GM10266 (cell line): ENCODE measurements around the gene ACOXL.

Source experiments
- DNase-seq: peaks from one replicate; pipeline ENCODE4 v3.0.0; 2012; ENCODE audit errors: extremely low spot score
- CTCF ChIP-seq: IDR thresholded peaks from 2 replicates; pipeline ENCODE4 v1.5.1; 2012; ENCODE audit warnings: mild to moderate bottlenecking, low read depth; ENCODE audit not compliant: control insufficient read depth, insufficient read depth; ENCODE audit errors: missing control alignments

ACOXL gene

DNA sequence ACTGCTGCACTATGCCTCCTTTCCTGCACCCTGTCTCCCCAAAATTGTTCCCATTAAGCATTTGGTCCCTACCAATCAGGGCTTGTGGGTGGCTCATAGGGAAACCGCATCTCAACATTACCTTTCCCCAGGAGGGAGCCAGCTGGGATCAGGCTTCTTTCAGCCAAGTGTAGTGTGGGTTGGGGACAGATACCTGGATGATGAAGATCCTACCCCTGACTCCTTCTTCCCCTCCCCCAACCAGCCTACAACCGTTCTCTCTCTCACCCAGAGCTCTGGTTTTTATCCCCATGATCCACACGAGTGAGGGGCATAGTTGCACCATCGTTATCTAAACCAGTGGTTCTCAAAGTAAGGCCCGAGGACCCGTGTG lies 40.0 kb downstream of the ACOXL start:
- DNase-seq = no peak
- TF ChIP-seq CTCF = no peak

GRCh38 chr2:110773401-110773921 lies 41.1 kb downstream of the ACOXL start:
- no peak for TF ChIP-seq CTCF
- no peak for DNase-seq

- TF ChIP-seq CTCF = no peak
- DNase-seq = no peak
Measured at GRCh38 chr2:110774701-110775100, 42.3 kb downstream of the ACOXL start.

DNA sequence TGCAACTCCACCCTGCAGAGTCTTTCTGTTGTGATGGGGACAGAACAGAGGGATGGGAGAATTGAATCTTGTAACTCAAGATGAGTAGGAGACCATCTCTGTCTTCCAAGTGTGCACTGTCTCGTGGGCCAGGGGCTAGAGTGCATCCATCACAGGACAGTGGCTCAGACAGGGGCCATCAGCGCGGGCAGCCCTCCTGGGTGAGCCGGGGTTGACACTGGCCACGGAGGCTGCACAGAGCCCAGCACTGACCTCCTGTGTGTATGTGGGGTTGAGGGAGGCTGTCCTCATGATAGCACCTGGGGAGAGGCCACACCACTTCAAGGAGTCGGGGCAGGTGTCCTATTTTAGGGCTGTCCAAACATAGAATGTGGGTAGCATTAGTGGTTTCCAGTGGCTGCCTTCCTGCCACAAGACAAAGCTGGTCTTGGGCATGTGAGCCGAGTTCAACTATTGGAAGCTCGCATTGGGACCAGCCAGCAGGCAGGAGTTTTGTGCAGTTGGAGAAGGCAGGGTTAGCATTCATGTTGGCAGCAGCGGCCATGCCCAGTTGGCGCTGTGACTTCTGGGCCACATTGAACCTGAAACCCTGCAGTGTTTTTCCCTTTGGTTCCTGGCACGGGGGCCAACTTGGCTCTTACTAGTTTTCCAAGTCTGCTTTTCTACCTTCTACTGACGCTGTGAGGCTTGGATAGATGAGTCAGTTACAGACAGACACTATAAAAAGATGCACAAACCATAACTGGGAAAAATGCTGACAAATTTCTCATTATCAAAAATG lies 45.3 kb downstream of the ACOXL start:
- TF ChIP-seq CTCF = no peak
- DNase-seq = no peak

GRCh38 chr2:110780461-110780860 lies 48.1 kb downstream of the ACOXL start:
- TF ChIP-seq CTCF = no peak
- no peak for DNase-seq

GRCh38 chr2:110783196-110783873 lies 51.0 kb downstream of the ACOXL start:
- TF ChIP-seq CTCF = no peak

More at GRCh38 chr2:110783196-110783873, 51.0 kb downstream of the ACOXL start:
- DNase-seq = no peak
